B cell (primary cell): Measurements from ENCODE around the gene MAPKAP1. TPM values are rescaled to one million over a fixed set of nuclear protein-coding genes. Genes with fewer than 3 reads are reported as not detected.

ENCODE experiments used
- ATAC-seq: fragments of 200-7000 bp; cut with Tn5 transposase; one replicate; pipeline ENCODE4 v1.10.0; 2021; ENCODE audit warnings: low read depth, mild to moderate bottlenecking, moderate number of reproducible peaks, moderate library complexity
- CTCF ChIA-PET: fragments of 350-600 bp; sonication (Branson Sonifier 250); formaldehyde crosslinking; loops from one replicate; lab custom pipeline; 2021; ENCODE audit warnings: antibody characterized with exemption, inconsistent platforms; lab: Charles Lee
- POLR2A ChIA-PET: fragments of 350-600 bp; sonication (Branson Sonifier 250); formaldehyde crosslinking; loops from one replicate; lab custom pipeline; 2021; ENCODE audit warnings: antibody characterized with exemption; lab: Charles Lee
- DNase-seq: peaks from one replicate; pipeline ENCODE4 v3.0.0; 2013
- H2AFZ ChIP-seq: 2 replicates; pipeline ENCODE4 v1.6.1; 2012; ENCODE audit warnings: mild to moderate bottlenecking, low read depth, low read length; ENCODE audit not compliant: insufficient read depth, poor library complexity, severe bottlenecking
- H3K27ac ChIP-seq, 2 donors: 1 replicate in 1 of 2; 2 replicates in 1 of 2; pipeline ENCODE4 v1.5.1; 2012 to 2013; ENCODE audit warnings: low read length in 2 of 2, mild to moderate bottlenecking in 2 of 2, moderate library complexity in 1 of 2
- H3K27me3 ChIP-seq, 4 experiments: fragments of 200-600 bp in 1 of 4; sonication (generic) in 1 of 4; replicated peaks in 1 of 4; 1 replicate in 2 of 4; 2 replicates in 2 of 4; pipeline versions ENCODE4 v1.6.1 to v1.7.0; 2013 to 2016; ENCODE audit warnings: low read length in 3 of 4, mild to moderate bottlenecking in 2 of 4, mixed read lengths in 1 of 4, moderate library complexity in 1 of 4; ENCODE audit not compliant: insufficient read depth in 4 of 4, control insufficient read depth in 3 of 4; ENCODE audit errors: control extremely low read depth in 1 of 4
- H3K36me3 ChIP-seq, 2 experiments: replicated peaks in 1 of 2; 1 replicate in 1 of 2; 2 replicates in 1 of 2; pipeline versions ENCODE4 v1.6.1 to v1.7.1; 2013; ENCODE audit warnings: low read length in 1 of 2; ENCODE audit not compliant: insufficient read depth in 2 of 2, control insufficient read depth in 1 of 2; ENCODE audit errors: control extremely low read depth in 1 of 2, extremely low read depth in 1 of 2
- H3K4me1 ChIP-seq, 2 donors: fragments of 200-600 bp in 1 of 2; sonication (generic) in 1 of 2; 1 replicate in 1 of 2; 2 replicates in 1 of 2; pipeline versions ENCODE4 v1.5.1 to v1.6.1; 2013 to 2017; ENCODE audit warnings: low read length in 2 of 2; ENCODE audit not compliant: control insufficient read depth in 2 of 2, insufficient read depth in 2 of 2
- H3K4me2 ChIP-seq: replicated peaks from 2 replicates; pipeline ENCODE3; 2012; ENCODE audit warnings: mild to moderate bottlenecking, low read depth, low read length; ENCODE audit not compliant: poor library complexity, severe bottlenecking
- H3K4me3 ChIP-seq, 5 experiments: fragments of 200-600 bp in 1 of 5; sonication (generic) in 1 of 5; 1 replicate in 3 of 5; 2 replicates in 2 of 5; pipeline versions ENCODE4 v1.5.1 to v1.7.0; 2011 to 2016; ENCODE audit warnings: low read length in 4 of 5, mild to moderate bottlenecking in 4 of 5, low read depth in 2 of 5, control low read depth in 1 of 5, moderate library complexity in 1 of 5; ENCODE audit not compliant: insufficient read depth in 1 of 5; ENCODE audit errors: control extremely low read depth in 1 of 5, extremely low read depth in 1 of 5
- H3K79me2 ChIP-seq: fragments of 200-600 bp; sonication (generic); one replicate; pipeline ENCODE4 v1.6.0; 2016; ENCODE audit warnings: low read length; ENCODE audit not compliant: control insufficient read depth, insufficient read depth
- H3K9ac ChIP-seq: fragments of 200-600 bp; sonication (generic); 2 replicates; pipeline ENCODE4 v1.6.1; 2017; ENCODE audit warnings: mild to moderate bottlenecking, low read length, moderate library complexity
- H3K9me3 ChIP-seq, 3 donors: one replicate each; pipeline versions ENCODE4 v1.6.1 to v1.7.1; 2013; ENCODE audit warnings: low read length in 2 of 3; ENCODE audit not compliant: control insufficient read depth in 2 of 3, insufficient read depth in 1 of 3; ENCODE audit errors: control extremely low read depth in 1 of 3
- H4K20me1 ChIP-seq: 2 replicates; pipeline ENCODE4 v1.6.0; 2012; ENCODE audit warnings: mild to moderate bottlenecking, low read length; ENCODE audit not compliant: insufficient read depth, control insufficient read depth, poor library complexity, severe bottlenecking
- H3K27ac Mint-ChIP-seq: one replicate; pipeline ENCODE4 v1.8.0; 2021; ENCODE audit warnings: mixed read lengths
- H3K27me3 Mint-ChIP-seq: one replicate; pipeline ENCODE4 v1.8.0; 2021; ENCODE audit warnings: mixed read lengths
- H3K4me1 Mint-ChIP-seq: one replicate; pipeline ENCODE4 v1.8.0; 2021; ENCODE audit warnings: mixed read lengths
- H3K4me3 Mint-ChIP-seq: one replicate; pipeline ENCODE4 v1.8.0; 2021; ENCODE audit warnings: mixed read lengths
- H3K9me3 Mint-ChIP-seq: one replicate; pipeline ENCODE4 v1.8.0; 2022; ENCODE audit warnings: mixed read lengths; ENCODE audit not compliant: insufficient read depth
- CTCF ChIP-seq: fragments of 200-600 bp; IDR thresholded peaks from one replicate; pipeline ENCODE4 v1.8.0; 2022; ENCODE audit warnings: antibody characterized with exemption, mild to moderate bottlenecking
- EZH2 ChIP-seq: IDR thresholded peaks from 2 replicates; pipeline ENCODE4 v1.6.1; 2012; ENCODE audit warnings: borderline replicate concordance, low read depth, mild to moderate bottlenecking, moderate library complexity, low read length; ENCODE audit not compliant: insufficient read depth, poor library complexity, severe bottlenecking
- WGBS: methylation state at CpG from one replicate; pipeline ENCODE4 v1.1.5; 2013; ENCODE audit warnings: missing lambda C conversion rate; ENCODE audit not compliant: insufficient coverage; 5-methylcytosine and 5-hydroxymethylcytosine counted together
- intact Hi-C: fragments of 100-400 bp; cut with micrococcal nuclease; formaldehyde crosslinking; loops from one replicate; pipeline ENCODE4 v1.10.0; 2022
- polyA plus RNA-seq: library from polyadenylated mRNA; depleted of rRNA; stranded (reverse); fragments of >200 nt; gene quantifications from 2 replicates; pipeline ENCODE4 v1.2.3, GENCODE V29; 2012
- total RNA-seq, 2 donors: library from RNA; stranded (reverse); fragments of 120-200 nt in 1 of 2; gene quantifications; 1 replicate in 1 of 2; 2 replicates in 1 of 2; pipeline versions ENCODE4 v1.2.3 to v1.2.4, GENCODE V29; 2013 to 2022

The MAPKAP1 gene
- total and polyA plus RNA-seq, 2 donors (not counting 1 experiment from before 2014, with no cell fraction given), result 51.6 to 62.4 TPM

GRCh38 chr9:125438506-125439433 is 268.2 kb downstream of the MAPKAP1 start:
- ChIA-PET CTCF (no interaction called here), POLR2A (no interaction called here)
- no peaks in the 10 kb centered on the region for H3K27me3 ChIP-seq
- no peaks in the 10 kb centered on the region for H3K79me2 ChIP-seq
- H3K4me3 ChIP-seq, result no peak overlapping the region
- no peak overlapping the region for H3K27ac ChIP-seq
- intact Hi-C loops, result no loop called here
- peaks cover 0 to 47% of the 10 kb centered on the region in 2 experiments for H3K36me3 ChIP-seq
- Mint-ChIP-seq H3K9me3 (no peaks in the 10 kb centered on the region), H3K27ac (no peak overlapping the region), H3K27me3 (no peaks in the 10 kb centered on the region), H3K4me1 (peaks cover 2% of the 10 kb centered on the region), H3K4me3 (no peak overlapping the region)
- H3K9ac ChIP-seq, result no peak overlapping the region
- no peak overlapping the region for H3K4me2 ChIP-seq
- peaks cover 6% of the 10 kb centered on the region for H4K20me1 ChIP-seq
- no peaks in the 10 kb centered on the region for H3K4me1 ChIP-seq
- ATAC-seq, result no peak
- 96% methylated on average over 32 of the region's 32 CpGs for WGBS
- no peak for DNase-seq
- no peaks in the 10 kb centered on the region for H3K9me3 ChIP-seq
- H2AFZ ChIP-seq, result no peak overlapping the region
- TF ChIP-seq EZH2 (no peak), CTCF (no peak)

- no peak overlapping the region for H3K27ac ChIP-seq
- H2AFZ ChIP-seq, result no peak overlapping the region
- Mint-ChIP-seq H3K4me3 (no peak overlapping the region), H3K9me3 (no peaks in the 10 kb centered on the region), H3K4me1 (peaks cover 2% of the 10 kb centered on the region), H3K27ac (no peak overlapping the region), H3K27me3 (no peaks in the 10 kb centered on the region)
- H3K4me3 ChIP-seq, result no peak overlapping the region
- POLR2A ChIA-PET, result no interaction called here
- H3K36me3 ChIP-seq, result peaks cover 0 to 40% of the 10 kb centered on the region in 2 experiments
- 94% methylated on average over 5 of the region's 15 CpGs for WGBS
- CTCF ChIA-PET, result interaction anchor here (1.6 kb wide), 1 partner anchor 11 kb away, joined by 4 read pairs; no protein-coding TSS in a partner anchor
- H3K27me3 ChIP-seq, result no peaks in the 10 kb centered on the region
- H3K4me2 ChIP-seq, result no peak overlapping the region
- H3K9ac ChIP-seq, result no peak overlapping the region
- TF ChIP-seq CTCF (no peak), EZH2 (no peak)
- DNase-seq, result no peak
- H4K20me1 ChIP-seq, result peaks cover 6% of the 10 kb centered on the region
- H3K79me2 ChIP-seq, result no peaks in the 10 kb centered on the region
- H3K9me3 ChIP-seq, result no peaks in the 10 kb centered on the region
- intact Hi-C loops, result no loop called here
- ATAC-seq, result no peak
- H3K4me1 ChIP-seq, result no peaks in the 10 kb centered on the region
Measured at GRCh38 chr9:125437771-125438221, 269.2 kb downstream of the MAPKAP1 start.
